Thyroid gland (tissue), 4 donors: ENCODE data around the gene DDR1. TPM values are rescaled to one million over a fixed set of nuclear protein-coding genes. Genes with fewer than 3 reads are reported as not detected.

Experiments used
- DNase-seq, 2 donors: peaks; one replicate each; pipeline ENCODE4 v3.0.0-alpha.2; 2019
- H3K27ac ChIP-seq, 3 donors: fragments of 200-600 bp; sonication (generic); 1 replicate in 2 of 3; 2 replicates in 1 of 3; pipeline ENCODE4 v1.5.1; 2016 to 2019; ENCODE audit warnings: mild to moderate bottlenecking in 1 of 3, moderate library complexity in 1 of 3
- H3K27me3 ChIP-seq: fragments of 200-600 bp; sonication (generic); one replicate; pipeline ENCODE4 v1.5.1; 2019
- H3K36me3 ChIP-seq, 2 donors: fragments of 200-600 bp; sonication (generic); one replicate each; pipeline ENCODE4 v1.5.1; 2016 to 2019
- H3K4me1 ChIP-seq, 2 donors: fragments of 200-600 bp; sonication (generic); one replicate each; pipeline ENCODE4 v1.5.1; 2017 to 2019
- H3K4me3 ChIP-seq, 3 donors: fragments of 200-600 bp; sonication (generic); replicated peaks in 1 of 3; 1 replicate in 2 of 3; 2 replicates in 1 of 3; pipeline ENCODE4 v1.5.1; 2016; ENCODE audit warnings: mild to moderate bottlenecking in 1 of 3
- H3K9me3 ChIP-seq: fragments of 200-600 bp; sonication (generic); one replicate; pipeline ENCODE4 v1.5.1; 2017
- POLR2A ChIP-seq, 2 donors: fragments of 450-650 bp; IDR thresholded peaks; one replicate each; pipeline ENCODE4 v1.6.1; 2017; ENCODE audit warnings: antibody characterized with exemption in 2 of 2, mild to moderate bottlenecking in 2 of 2, moderate library complexity in 1 of 2
- WGBS, 2 donors: methylation state at CpG; one replicate each; pipeline ENCODE4 v1.1.5; 2017; 5-methylcytosine and 5-hydroxymethylcytosine counted together
- intact Hi-C: fragments of 100-400 bp; cut with DNase I; formaldehyde crosslinking; loops from one replicate; pipeline ENCODE4 v1.15.1; 2023
- total RNA-seq, 4 donors: library from RNA; depleted of rRNA; stranded (reverse); fragments of >200 nt; gene quantifications; one replicate each; pipeline ENCODE4 v1.2.3, GENCODE V29; 2016
- TF ChIP-seq, protein P1 (sequence below), 6 experiments: fragments of 200-600 bp in 3 of 6; fragments of 450-650 bp in 3 of 6; sonication (generic) in 3 of 6; IDR thresholded peaks; one replicate each; pipeline ENCODE4 v1.5.1; 2016 to 2019; ENCODE audit warnings: antibody characterized with exemption in 6 of 6, mild to moderate bottlenecking in 2 of 6, inconsistent platforms in 1 of 6, moderate library complexity in 1 of 6

The DDR1 gene
- total RNA-seq, 4 donors from 2014 or later: 93.4 to 207 (median 131) TPM

DNA sequence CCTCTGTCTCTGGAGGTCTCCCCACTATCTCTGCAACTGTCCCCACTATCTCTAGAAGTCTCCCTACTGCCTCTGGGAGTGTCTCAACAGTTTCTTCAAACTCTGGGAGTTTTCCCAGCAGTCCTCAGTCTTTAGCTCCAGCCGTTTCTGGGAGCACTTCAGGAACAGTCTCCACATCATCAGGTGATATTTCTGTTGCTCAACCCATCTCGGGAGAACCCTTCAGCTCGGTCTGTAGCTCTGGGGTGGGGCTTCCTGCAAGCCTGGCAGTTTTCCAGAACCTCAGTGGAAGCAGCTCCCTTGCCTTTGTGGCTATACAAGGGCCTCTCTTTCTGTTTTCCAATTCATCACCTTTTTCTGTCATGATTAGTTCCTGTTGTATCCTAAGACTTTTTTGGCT, 50.7 kb downstream of the DDR1 start:
- Histone ChIP-seq H3K4me3 (no peak overlapping the region), H3K27me3 (no peaks in the 10 kb centered on the region), H3K4me1 (peaks cover 0 to 9% of the 10 kb centered on the region in 2 donors), H3K9me3 (no peaks in the 10 kb centered on the region), H3K27ac (no peak overlapping the region), H3K36me3 (no peaks in the 10 kb centered on the region)
- WGBS, 2 donors: 4 to 8% methylated on average over 3 of the region's 3 CpGs
- peak; percentile 23 to 51 for DNase-seq
- TF ChIP-seq, protein P1, sequence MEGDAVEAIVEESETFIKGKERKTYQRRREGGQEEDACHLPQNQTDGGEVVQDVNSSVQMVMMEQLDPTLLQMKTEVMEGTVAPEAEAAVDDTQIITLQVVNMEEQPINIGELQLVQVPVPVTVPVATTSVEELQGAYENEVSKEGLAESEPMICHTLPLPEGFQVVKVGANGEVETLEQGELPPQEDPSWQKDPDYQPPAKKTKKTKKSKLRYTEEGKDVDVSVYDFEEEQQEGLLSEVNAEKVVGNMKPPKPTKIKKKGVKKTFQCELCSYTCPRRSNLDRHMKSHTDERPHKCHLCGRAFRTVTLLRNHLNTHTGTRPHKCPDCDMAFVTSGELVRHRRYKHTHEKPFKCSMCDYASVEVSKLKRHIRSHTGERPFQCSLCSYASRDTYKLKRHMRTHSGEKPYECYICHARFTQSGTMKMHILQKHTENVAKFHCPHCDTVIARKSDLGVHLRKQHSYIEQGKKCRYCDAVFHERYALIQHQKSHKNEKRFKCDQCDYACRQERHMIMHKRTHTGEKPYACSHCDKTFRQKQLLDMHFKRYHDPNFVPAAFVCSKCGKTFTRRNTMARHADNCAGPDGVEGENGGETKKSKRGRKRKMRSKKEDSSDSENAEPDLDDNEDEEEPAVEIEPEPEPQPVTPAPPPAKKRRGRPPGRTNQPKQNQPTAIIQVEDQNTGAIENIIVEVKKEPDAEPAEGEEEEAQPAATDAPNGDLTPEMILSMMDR (IDR thresholded peaks at IDR 0.05): no peak
- TF ChIP-seq POLR2A (IDR thresholded peaks at IDR 0.05): no peak
- intact Hi-C loops: no loop called here

DNA sequence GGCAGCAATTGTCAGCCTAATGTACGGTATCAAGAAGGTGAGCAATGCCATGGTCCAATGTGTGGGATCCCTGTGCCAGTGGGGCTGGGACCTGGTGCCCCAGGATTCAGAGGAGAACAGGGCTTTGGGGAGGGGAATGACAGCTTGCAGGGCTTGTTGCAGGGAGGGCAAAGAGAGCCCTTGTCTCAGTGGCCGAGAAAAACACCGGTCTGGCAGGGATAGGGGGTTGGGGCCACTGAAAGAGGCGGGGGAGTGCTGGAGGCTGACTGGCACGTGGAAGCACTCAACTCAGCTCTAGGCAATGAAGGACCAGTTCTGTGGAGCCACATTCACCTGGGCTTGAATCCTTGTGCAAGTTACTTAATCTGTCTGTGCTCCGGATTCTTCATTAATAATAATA, 52.9 kb downstream of the DDR1 start:
- Histone ChIP-seq H3K4me1 (peaks cover 2 to 6% of the 10 kb centered on the region in 2 donors), H3K27ac (no peak overlapping the region), H3K36me3 (no peaks in the 10 kb centered on the region), H3K4me3 (no peak overlapping the region), H3K9me3 (no peaks in the 10 kb centered on the region), H3K27me3 (no peaks in the 10 kb centered on the region)
- intact Hi-C loops: no loop called here
- WGBS, 2 donors: 59 to 60% methylated on average over 5 to 6 of the region's 6 CpGs
- peak in 1 of 2 donors; percentile 28 for DNase-seq
- no peak for TF ChIP-seq POLR2A (IDR thresholded peaks at IDR 0.05)
- TF ChIP-seq, protein P1 (IDR thresholded peaks at IDR 0.05): no peak

DNA sequence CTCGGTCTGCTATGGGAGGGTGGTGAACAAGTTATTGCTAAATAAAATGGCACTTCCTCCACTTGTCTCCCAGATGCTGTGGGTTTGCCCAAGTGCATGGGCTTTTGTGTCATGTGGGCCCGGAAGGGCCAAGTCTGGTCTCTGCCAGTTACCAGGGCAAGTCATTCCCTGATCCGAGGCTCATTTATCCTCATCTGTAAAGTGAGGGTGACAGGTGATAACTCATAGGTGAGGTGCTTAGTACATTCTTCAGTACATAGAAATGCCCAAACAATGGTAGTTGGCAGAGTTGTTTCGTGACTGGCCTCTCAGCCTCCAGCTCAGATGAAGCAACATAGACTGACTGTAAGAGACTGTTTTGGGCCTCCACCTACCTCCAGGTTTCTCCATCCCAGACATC, 54.4 kb downstream of the DDR1 start:
- Histone ChIP-seq H3K27me3 (no peaks in the 10 kb centered on the region), H3K9me3 (no peaks in the 10 kb centered on the region), H3K4me1 (peaks cover 8 to 15% of the 10 kb centered on the region in 2 donors), H3K27ac (no peak overlapping the region), H3K4me3 (no peak overlapping the region), H3K36me3 (no peaks in the 10 kb centered on the region)
- intact Hi-C loops: no loop called here
- no peak for DNase-seq
- WGBS, 2 donors: 67 to 76% methylated on average over 4 of the region's 4 CpGs
- no peak for TF ChIP-seq POLR2A (IDR thresholded peaks at IDR 0.05)
- TF ChIP-seq, protein P1 (IDR thresholded peaks at IDR 0.05): no peak

DNA sequence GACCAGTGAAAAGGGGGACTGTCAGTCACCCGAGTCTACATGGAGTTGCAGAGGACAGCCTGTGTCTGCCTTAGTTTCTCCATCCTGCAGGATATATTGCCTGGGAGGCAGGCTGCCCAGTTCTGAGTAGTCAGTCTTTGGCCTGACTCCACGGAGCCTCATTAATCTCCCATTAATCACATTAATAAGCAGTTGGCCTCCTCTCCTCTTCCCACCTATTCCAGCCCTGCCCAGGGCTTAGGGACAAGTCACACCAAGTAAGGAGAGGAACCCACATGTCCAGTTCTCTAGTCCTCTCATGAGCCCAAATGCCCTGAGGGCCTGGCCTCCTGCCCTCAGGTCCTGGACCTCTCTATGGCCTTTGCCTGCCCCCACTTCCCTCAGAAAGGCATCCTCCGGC, 55.2 kb downstream of the DDR1 start:
- H3K4me1 ChIP-seq: peaks cover 8 to 15% of the 10 kb centered on the region in 2 donors
- H3K36me3 ChIP-seq: no peaks in the 10 kb centered on the region
- no peak for DNase-seq
- no peaks in the 10 kb centered on the region for H3K9me3 ChIP-seq
- no peak overlapping the region for H3K4me3 ChIP-seq
- 72 to 82% methylated on average over 3 of the region's 3 CpGs for WGBS, 2 donors
- intact Hi-C loops: no loop called here
- TF ChIP-seq, protein P1 (IDR thresholded peaks at IDR 0.05): no peak
- TF ChIP-seq POLR2A (IDR thresholded peaks at IDR 0.05): no peak
- H3K27me3 ChIP-seq: no peaks in the 10 kb centered on the region
- no peak overlapping the region for H3K27ac ChIP-seq

DNA sequence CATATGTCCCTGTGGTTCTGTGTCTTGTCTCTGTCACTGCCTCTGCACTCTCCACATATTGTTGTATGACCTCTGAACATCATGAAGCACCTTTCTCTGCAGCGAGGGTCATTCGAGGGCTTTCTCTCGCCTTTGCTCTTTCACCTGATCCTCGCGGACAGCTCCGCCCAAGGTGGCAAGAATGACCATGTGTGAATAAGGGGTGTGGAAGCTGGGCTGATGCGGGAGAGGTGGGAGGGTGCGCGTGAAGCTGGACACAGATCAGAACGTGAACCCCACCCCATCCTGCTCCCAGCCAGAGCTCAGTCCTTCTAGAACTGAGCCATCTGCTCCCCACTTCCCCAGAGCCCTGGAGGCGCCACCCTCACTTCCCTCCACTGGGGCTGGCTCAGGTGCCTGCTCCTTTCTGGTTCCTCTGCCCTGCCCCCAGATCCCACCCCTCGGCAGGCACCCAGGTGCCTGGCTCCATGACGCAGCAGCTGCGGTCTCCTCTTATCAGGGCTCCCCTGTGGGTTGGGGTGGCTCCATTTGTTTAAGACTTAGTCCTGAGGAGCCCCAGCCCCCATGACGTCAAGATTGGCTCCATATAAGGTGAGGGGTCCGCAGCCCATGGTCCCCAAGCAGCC, 56.2 kb downstream of the DDR1 start, which contains the start of gene MUCL3:
MUCL3 (plus strand) TSS at position 613 of the 626 bp plus-strand sequence. CDS start 27 bp downstream, outside the sequence.
- TF ChIP-seq POLR2A (IDR thresholded peaks at IDR 0.05): no peak
- TF ChIP-seq, protein P1 (IDR thresholded peaks at IDR 0.05): no peak
- Histone ChIP-seq H3K4me1 (peaks cover 8 to 12% of the 10 kb centered on the region in 2 donors), H3K36me3 (no peaks in the 10 kb centered on the region), H3K27me3 (no peaks in the 10 kb centered on the region), H3K9me3 (no peaks in the 10 kb centered on the region), H3K27ac (no peak within 1 kb of the TSS), H3K4me3 (no peak within 1 kb of the TSS)
- WGBS, 2 donors: 72 to 73% methylated on average over 14 to 15 of the region's 16 CpGs
- intact Hi-C loops: no loop called here
- DNase-seq: no peak
